GM21723 (cell line): ENCODE measurements around the gene BNIP5.

Source experiments
- ATAC-seq: cut with Tn5 transposase; IDR thresholded peaks from one replicate; pipeline ENCODE4 v1.9.1; 2021; ENCODE audit warnings: mild to moderate bottlenecking, moderate library complexity; ENCODE audit not compliant: unreplicated experiment

Gene BNIP5

GRCh38 chr6:36301085-36301658 lies 35.5 kb downstream of the BNIP5 start:
- ATAC-seq = no peak

- ATAC-seq = no peak
Measured at GRCh38 chr6:36298027-36298426, 38.7 kb downstream of the BNIP5 start.

GRCh38 chr6:36297511-36297910 lies 39.2 kb downstream of the BNIP5 start:
- no peak for ATAC-seq

- no peak for ATAC-seq
Measured at GRCh38 chr6:36297051-36297450, 39.6 kb downstream of the BNIP5 start.

- no peak for ATAC-seq
Measured at GRCh38 chr6:36296240-36296639, 40.4 kb downstream of the BNIP5 start.

GRCh38 chr6:36292170-36292569 lies 44.5 kb downstream of the BNIP5 start:
- no peak for ATAC-seq

GRCh38 chr6:36290668-36291620 lies 45.7 kb downstream of the BNIP5 start:
- no peak for ATAC-seq

GRCh38 chr6:36289281-36289878 lies 47.3 kb downstream of the BNIP5 start:
- no peak for ATAC-seq

- ATAC-seq = no peak
Measured at GRCh38 chr6:36286858-36287257, 49.8 kb downstream of the BNIP5 start.

GRCh38 chr6:36285797-36286196 lies 50.9 kb downstream of the BNIP5 start:
- no peak for ATAC-seq

- no peak for ATAC-seq
Measured at GRCh38 chr6:36285187-36285671, 51.5 kb downstream of the BNIP5 start.

GRCh38 chr6:36284359-36284758 lies 52.3 kb downstream of the BNIP5 start:
- no peak for ATAC-seq

- no peak for ATAC-seq
Measured at GRCh38 chr6:36283608-36284007, 53.1 kb downstream of the BNIP5 start.

- no peak for ATAC-seq
Measured at GRCh38 chr6:36280983-36281382, 55.7 kb downstream of the BNIP5 start.

GRCh38 chr6:36280467-36280866 lies 56.2 kb downstream of the BNIP5 start:
- no peak for ATAC-seq

GRCh38 chr6:36277946-36278470 lies 58.7 kb downstream of the BNIP5 start:
- ATAC-seq = no peak

- no peak for ATAC-seq
Measured at GRCh38 chr6:36276581-36277536, 59.8 kb downstream of the BNIP5 start.

- ATAC-seq = no peak
Measured at GRCh38 chr6:36273802-36274514, 62.7 kb downstream of the BNIP5 start.

GRCh38 chr6:36273067-36273466 lies 63.6 kb downstream of the BNIP5 start:
- no peak for ATAC-seq

- no peak for ATAC-seq
Measured at GRCh38 chr6:36272234-36272633, 64.5 kb downstream of the BNIP5 start.
